Gastroesophageal sphincter (tissue), 4 donors: Measurements from ENCODE around the gene GOLGA6A. TPM values are rescaled to one million over a fixed set of nuclear protein-coding genes. Genes with fewer than 3 reads are reported as not detected.
A peak's percentile ranks its signal among the peaks of the same experiment; 100 is the strongest.
"Not testable (repeated sequence)": the region's sequence is repeated elsewhere in the genome, so short reads cannot be mapped to it uniquely, and the experiment has no call there.

Source experiments
- ATAC-seq: fragments of 150-250 bp; one replicate; pipeline ENCODE4 v1.9.1; 2016; ENCODE audit warnings: mild to moderate bottlenecking, moderate library complexity
- H3K27ac ChIP-seq, 4 donors: fragments of 200-600 bp; sonication (generic) in 3 of 4; 1 replicate in 3 of 4; 2 replicates in 1 of 4; pipeline ENCODE4 v1.5.1; 2016 to 2019
- H3K27me3 ChIP-seq: fragments of 200-600 bp; sonication (generic); one replicate; pipeline ENCODE4 v1.5.1; 2019
- H3K36me3 ChIP-seq, 2 donors: fragments of 200-600 bp; sonication (generic); one replicate each; pipeline ENCODE4 v1.5.1; 2019; ENCODE audit warnings: control low read depth in 1 of 2
- H3K4me1 ChIP-seq, 3 donors: fragments of 200-600 bp; sonication (generic); 1 replicate in 2 of 3; 2 replicates in 1 of 3; pipeline ENCODE4 v1.5.1; 2016 to 2019; ENCODE audit warnings: control low read depth in 2 of 3
- H3K4me3 ChIP-seq, 2 donors: fragments of 200-600 bp; sonication (generic); one replicate each; pipeline ENCODE4 v1.5.1; 2019; ENCODE audit warnings: mild to moderate bottlenecking in 1 of 2, moderate library complexity in 1 of 2
- H3K9me3 ChIP-seq, 3 donors: fragments of 200-600 bp; sonication (generic); one replicate each; pipeline ENCODE4 v1.5.1; 2017 to 2019; ENCODE audit warnings: control low read depth in 2 of 3
- EP300 ChIP-seq: sonication (generic); formaldehyde crosslinking; IDR thresholded peaks from one replicate; pipeline ENCODE4 v1.6.1; 2017; ENCODE audit warnings: antibody characterized with exemption, mild to moderate bottlenecking
- POLR2A ChIP-seq, 2 donors: fragments of 450-650 bp; IDR thresholded peaks; one replicate each; pipeline ENCODE4 v1.6.1; 2017; ENCODE audit warnings: antibody characterized with exemption in 2 of 2, mild to moderate bottlenecking in 2 of 2, moderate library complexity in 1 of 2
- POLR2AphosphoS5 ChIP-seq: sonication (generic); formaldehyde crosslinking; IDR thresholded peaks from one replicate; pipeline ENCODE4 v1.6.1; 2017; ENCODE audit warnings: antibody characterized with exemption
- WGBS, 2 donors: methylation state at CpG; one replicate each; pipeline ENCODE4 v1.1.5; 2018; ENCODE audit warnings: low coverage in 1 of 2; 5-methylcytosine and 5-hydroxymethylcytosine counted together
- total RNA-seq, 4 donors: library from RNA; depleted of rRNA; stranded (reverse); fragments of >200 nt; gene quantifications; one replicate each; pipeline ENCODE4 v1.1.0, GENCODE V29; 2016
- TF ChIP-seq, protein P1 (sequence below), 4 experiments: fragments of 200-600 bp in 2 of 4; fragments of 450-650 bp in 2 of 4; sonication (generic) in 1 of 4; IDR thresholded peaks; one replicate each; pipeline ENCODE4 v1.5.1; 2017 to 2019; ENCODE audit warnings: antibody characterized with exemption in 4 of 4, mild to moderate bottlenecking in 2 of 4, moderate library complexity in 2 of 4

The GOLGA6A gene
- total RNA-seq, 4 donors from 2014 or later: 0.15 to 1.3 (median 0.31) TPM; not detected in 1

- 92% methylated on average over 4 of the region's 6 CpGs; no CpG with 5 or more reads in 1 of the 2 donors for WGBS, 2 donors
- H3K4me1 ChIP-seq: no peaks in the 10 kb centered on the region
Observed at GRCh38 chr15:74060251-74060650, 22.1 kb downstream of the GOLGA6A start.

DNA sequence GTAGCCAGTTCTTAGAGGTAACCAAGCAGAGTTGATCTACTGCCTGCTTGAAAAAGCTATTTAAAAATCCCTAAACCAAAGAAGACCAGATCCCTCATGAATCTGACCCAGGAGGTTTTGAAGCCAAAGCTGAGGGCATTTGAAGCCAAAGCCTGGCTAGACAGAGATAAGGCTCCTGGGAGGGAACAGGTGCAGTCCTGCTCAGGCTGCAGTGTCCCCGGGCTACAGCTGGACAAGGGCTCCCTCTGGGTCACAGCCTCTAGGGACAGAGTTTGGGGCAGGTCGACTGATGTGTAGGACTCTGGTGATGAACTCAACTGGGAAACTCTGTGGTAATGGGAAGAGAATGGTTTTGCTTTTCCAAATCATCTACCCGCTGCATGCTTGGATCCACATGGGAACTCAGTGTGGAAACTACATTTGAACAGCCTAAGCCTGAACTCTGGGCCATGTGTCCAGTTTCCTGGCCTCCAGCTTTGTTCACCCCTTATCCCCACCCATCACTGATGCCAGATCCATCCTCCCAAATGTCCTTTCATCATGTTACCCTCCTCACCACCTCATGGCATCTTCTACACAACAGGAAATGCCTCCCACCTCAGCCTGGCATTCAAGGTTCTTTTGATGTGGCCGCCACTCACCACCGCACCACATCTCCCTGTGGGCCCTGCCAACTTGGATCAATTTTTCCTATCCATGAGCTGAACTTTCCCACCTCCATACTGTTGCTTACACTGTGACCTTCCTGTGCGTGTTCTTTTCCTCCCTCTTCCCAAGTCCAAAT, 23.1 kb downstream of the GOLGA6A start:
- not testable (repeated sequence) for H3K36me3 ChIP-seq, ATAC-seq, H3K27me3 ChIP-seq, H3K27ac ChIP-seq, H3K4me1 ChIP-seq, H3K9me3 ChIP-seq, H3K4me3 ChIP-seq
- 95 to 100% methylated on average over 3 to 6 of the region's 6 CpGs for WGBS, 2 donors

More at GRCh38 chr15:74060251-74060650, 22.1 kb downstream of the GOLGA6A start:
- TF ChIP-seq POLR2A (IDR thresholded peaks at IDR 0.05) (no peak), POLR2AphosphoS5 (no peak), EP300 (no peak)
- TF ChIP-seq, protein P1, sequence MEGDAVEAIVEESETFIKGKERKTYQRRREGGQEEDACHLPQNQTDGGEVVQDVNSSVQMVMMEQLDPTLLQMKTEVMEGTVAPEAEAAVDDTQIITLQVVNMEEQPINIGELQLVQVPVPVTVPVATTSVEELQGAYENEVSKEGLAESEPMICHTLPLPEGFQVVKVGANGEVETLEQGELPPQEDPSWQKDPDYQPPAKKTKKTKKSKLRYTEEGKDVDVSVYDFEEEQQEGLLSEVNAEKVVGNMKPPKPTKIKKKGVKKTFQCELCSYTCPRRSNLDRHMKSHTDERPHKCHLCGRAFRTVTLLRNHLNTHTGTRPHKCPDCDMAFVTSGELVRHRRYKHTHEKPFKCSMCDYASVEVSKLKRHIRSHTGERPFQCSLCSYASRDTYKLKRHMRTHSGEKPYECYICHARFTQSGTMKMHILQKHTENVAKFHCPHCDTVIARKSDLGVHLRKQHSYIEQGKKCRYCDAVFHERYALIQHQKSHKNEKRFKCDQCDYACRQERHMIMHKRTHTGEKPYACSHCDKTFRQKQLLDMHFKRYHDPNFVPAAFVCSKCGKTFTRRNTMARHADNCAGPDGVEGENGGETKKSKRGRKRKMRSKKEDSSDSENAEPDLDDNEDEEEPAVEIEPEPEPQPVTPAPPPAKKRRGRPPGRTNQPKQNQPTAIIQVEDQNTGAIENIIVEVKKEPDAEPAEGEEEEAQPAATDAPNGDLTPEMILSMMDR (IDR thresholded peaks at IDR 0.05): no peak
- Histone ChIP-seq H3K27ac (no peak overlapping the region), H3K27me3 (peaks cover 7% of the 10 kb centered on the region), H3K36me3 (no peaks in the 10 kb centered on the region), H3K4me3 (no peak overlapping the region), H3K9me3 (no peaks in the 10 kb centered on the region)
- no peak for ATAC-seq

- H3K36me3 ChIP-seq, H3K27ac ChIP-seq, H3K9me3 ChIP-seq, ATAC-seq, H3K27me3 ChIP-seq, H3K4me3 ChIP-seq: not testable (repeated sequence)
- H3K4me1 ChIP-seq: peaks cover 8 to 31% (median 15%) of the 10 kb centered on the region in 3 donors
- 98 to 100% methylated on average over 3 to 5 of the region's 5 CpGs for WGBS, 2 donors
Observed at GRCh38 chr15:74056330-74056729, 26.0 kb downstream of the GOLGA6A start.

GRCh38 chr15:74055804-74056203, 26.5 kb downstream of the GOLGA6A start:
- ATAC-seq: no peak
- TF ChIP-seq POLR2A (IDR thresholded peaks at IDR 0.05): no peak
- TF ChIP-seq, protein P1 (IDR thresholded peaks at IDR 0.05): no peak
- WGBS, 2 donors: 85 to 96% methylated on average over 2 of the region's 2 CpGs

GRCh38 chr15:74053941-74054529, 28.3 kb downstream of the GOLGA6A start:
- Histone ChIP-seq H3K36me3 (no peaks in the 10 kb centered on the region), H3K27ac (peak overlapping the region in 1 of 4 donors; percentile 49), H3K4me1 (peaks cover 15 to 47% (median 20%) of the 10 kb centered on the region in 3 donors), H3K4me3 (peak overlapping the region in 1 of 2 donors; percentile 10), H3K27me3 (no peaks in the 10 kb centered on the region), H3K9me3 (no peaks in the 10 kb centered on the region)
- TF ChIP-seq POLR2A (IDR thresholded peaks at IDR 0.05): no peak
- TF ChIP-seq, protein P1 (IDR thresholded peaks at IDR 0.05): peak; percentile 42 to 92 (median 67)
- ATAC-seq: peak; percentile 86
- WGBS, 2 donors: 10 to 13% methylated on average over 3 to 5 of the region's 17 CpGs

More at GRCh38 chr15:74055804-74056203, 26.5 kb downstream of the GOLGA6A start:
- Histone ChIP-seq H3K4me1 (peaks cover 11 to 36% (median 15%) of the 10 kb centered on the region in 3 donors), H3K27ac (no peak overlapping the region), H3K36me3 (no peaks in the 10 kb centered on the region), H3K27me3 (no peaks in the 10 kb centered on the region), H3K4me3 (no peak overlapping the region), H3K9me3 (no peaks in the 10 kb centered on the region)

GRCh38 chr15:74053517-74053916, 28.8 kb downstream of the GOLGA6A start:
- TF ChIP-seq EP300: no peak
- TF ChIP-seq, protein P1 (IDR thresholded peaks at IDR 0.05): no peak
- TF ChIP-seq POLR2AphosphoS5: no peak
- no peak for TF ChIP-seq POLR2A (IDR thresholded peaks at IDR 0.05)
- no peaks in the 10 kb centered on the region for H3K9me3 ChIP-seq
- H3K27ac ChIP-seq: peak overlapping the region in 1 of 4 donors; percentile 49
- ATAC-seq: no peak
- no peaks in the 10 kb centered on the region for H3K27me3 ChIP-seq
- H3K4me3 ChIP-seq: no peak overlapping the region
- H3K4me1 ChIP-seq: peaks cover 15 to 52% (median 20%) of the 10 kb centered on the region in 3 donors
- H3K36me3 ChIP-seq: no peaks in the 10 kb centered on the region
- 76% methylated on average over 9 to 11 of the region's 15 CpGs for WGBS, 2 donors

DNA sequence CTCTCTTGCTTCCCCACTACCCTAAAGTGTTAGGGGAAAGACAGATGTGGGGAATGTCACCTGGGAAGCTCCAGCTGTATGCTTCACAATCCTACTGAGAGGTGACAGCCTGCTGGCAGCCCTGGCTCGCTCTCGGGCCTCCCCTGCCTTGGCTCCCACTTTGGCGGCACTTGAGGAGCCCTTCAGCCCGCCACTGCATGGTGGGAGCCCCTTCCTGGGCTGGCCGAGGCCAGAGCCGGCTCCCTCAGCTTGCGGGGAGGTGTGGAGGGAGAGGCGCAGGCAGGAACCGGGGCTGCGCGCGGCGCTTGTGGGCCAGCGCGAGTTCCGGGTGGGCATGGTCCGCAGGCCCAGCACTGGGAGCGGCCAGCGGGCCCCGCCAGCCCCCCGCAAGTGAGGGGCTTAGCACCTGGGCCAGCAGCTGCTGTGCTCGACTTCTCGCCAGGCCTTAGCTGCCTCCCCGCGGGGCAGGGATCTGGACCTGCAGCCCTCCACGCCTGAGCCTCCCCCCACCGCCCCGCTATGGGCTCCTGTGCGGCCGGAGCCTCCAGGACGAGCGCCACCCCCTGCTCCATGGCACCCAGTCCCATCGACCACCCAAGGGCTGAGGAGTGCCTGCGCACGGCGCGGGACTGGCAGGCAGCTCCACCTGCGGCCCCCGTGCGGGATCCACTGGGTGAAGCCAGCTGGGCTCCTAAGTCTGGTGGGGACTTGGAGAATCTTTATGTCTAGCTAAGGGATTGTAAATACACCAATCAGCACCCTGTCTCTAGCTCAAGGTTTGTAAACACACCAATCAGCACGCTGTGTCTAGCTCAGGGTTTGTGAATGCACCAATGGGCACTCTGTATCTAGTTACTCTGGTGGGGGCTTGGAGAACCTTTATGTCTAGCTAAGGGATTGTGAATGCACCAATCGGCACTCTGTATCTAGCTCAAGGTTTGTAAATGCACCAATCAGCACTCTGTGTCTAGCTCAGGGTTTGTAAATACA, 29.8 kb downstream of the GOLGA6A start:
- 100% methylated on average over 1 of the region's 42 CpGs; no CpG with 5 or more reads in 1 of the 2 donors for WGBS, 2 donors
- not testable (repeated sequence) for H3K4me3 ChIP-seq, H3K36me3 ChIP-seq, H3K9me3 ChIP-seq, ATAC-seq, H3K27me3 ChIP-seq
- Histone ChIP-seq H3K27ac (peak overlapping the region in 3 of 4 donors; percentile 80 to 84 (median 83)), H3K4me1 (peaks cover 15 to 61% (median 25%) of the 10 kb centered on the region in 3 donors)
